Panc1 (cell line): Measurements from ENCODE around the gene PCBP2. TPM values are rescaled to one million over a fixed set of nuclear protein-coding genes. Genes with fewer than 3 reads are reported as not detected.
A peak's percentile ranks its signal among the peaks of the same experiment; 100 is the strongest.
"Not testable (repeated sequence)": the region's sequence is repeated elsewhere in the genome, so short reads cannot be mapped to it uniquely, and the experiment has no call there.

Experiments used
- ATAC-seq: fragments of 200-7000 bp; cut with Tn5 transposase; 2 replicates; pipeline ENCODE4 v1.9.1; 2020; ENCODE audit warnings: mild to moderate bottlenecking, moderate library complexity
- BruUV-seq: library from RNA; stranded (reverse); fragments of 400-500 nt; replicated peaks from 2 replicates; lab custom pipeline; 2021; lab: Mats Ljungman, UMichigan
- CTCF ChIA-PET: fragments of 300-600 bp; sonication (Branson Sonifier 250); formaldehyde crosslinking; loops from one replicate; lab custom pipeline; 2022; ENCODE audit warnings: antibody characterized with exemption; lab: Charles Lee
- POLR2A ChIA-PET: fragments of 300-600 bp; sonication (Branson Sonifier 250); formaldehyde crosslinking; loops from one replicate; lab custom pipeline; 2022; ENCODE audit warnings: antibody characterized with exemption; lab: Charles Lee
- DNase-seq: peaks from one replicate; pipeline ENCODE4 v3.0.0-alpha.2; 2010; ENCODE audit warnings: low read depth, low spot score
- H3K27ac ChIP-seq: 2 replicates; pipeline ENCODE4 v1.5.1; 2011; ENCODE audit warnings: mild to moderate bottlenecking, low read length, inconsistent platforms
- H3K27me3 ChIP-seq: fragments of 200-500 bp; sonication (Bioruptor generic); 2 replicates; pipeline ENCODE4 v1.6.0; 2014; ENCODE audit warnings: low read length, inconsistent platforms; ENCODE audit not compliant: control insufficient read depth, insufficient read depth
- H3K36me3 ChIP-seq: fragments of 200-500 bp; sonication (Bioruptor generic); 2 replicates; pipeline ENCODE4 v1.5.1; 2014; ENCODE audit warnings: inconsistent platforms, mild to moderate bottlenecking, low read length, moderate library complexity; ENCODE audit not compliant: control insufficient read depth, insufficient read depth
- H3K4me1 ChIP-seq: 2 replicates; pipeline ENCODE4 v1.5.1; 2011; ENCODE audit warnings: inconsistent platforms, mild to moderate bottlenecking, low read length, moderate library complexity; ENCODE audit not compliant: control insufficient read depth, insufficient read depth
- H3K4me3 ChIP-seq, 2 experiments: 2 replicates each; pipeline ENCODE4 v1.5.1; 2011 to 2012; ENCODE audit warnings: low read depth in 2 of 2, low read length in 2 of 2, mild to moderate bottlenecking in 2 of 2, inconsistent platforms in 1 of 2, moderate library complexity in 1 of 2
- H3K9me3 ChIP-seq: fragments of 200-500 bp; sonication (Bioruptor generic); 2 replicates; pipeline ENCODE4 v1.5.1; 2014; ENCODE audit warnings: low read depth, mild to moderate bottlenecking, inconsistent platforms, low read length, moderate library complexity; ENCODE audit not compliant: control insufficient read depth, insufficient read depth
- CTCF ChIP-seq: fragments of 450-650 bp; IDR thresholded peaks from 2 replicates; pipeline ENCODE4 v1.5.1; 2017; ENCODE audit warnings: mild to moderate bottlenecking
- POLR2AphosphoS5 ChIP-seq: IDR thresholded peaks from 2 replicates; pipeline ENCODE4 v1.6.1; 2012; ENCODE audit warnings: mild to moderate bottlenecking, low read depth, low read length, moderate library complexity
- REST ChIP-seq, 2 experiments: IDR thresholded peaks; 2 replicates each; pipeline ENCODE4 v1.6.1; 2011 to 2012; ENCODE audit warnings: low read depth in 2 of 2, control low read depth in 1 of 2, low read length in 1 of 2, mild to moderate bottlenecking in 1 of 2, moderate library complexity in 1 of 2; ENCODE audit not compliant: insufficient read depth in 1 of 2
- in situ Hi-C: cut with HindIII; loops from 2 replicates; pipeline ENCODE4 v1.10.0; 2016; ENCODE audit warnings: low sequenced_read_pairs, low pct_unique_long_range_greater_than_20kb
- intact Hi-C: fragments of 100-400 bp; cut with micrococcal nuclease; formaldehyde crosslinking; loops from one replicate; pipeline ENCODE4 v1.10.0; 2022; ENCODE audit not compliant: unreplicated experiment
- total RNA-seq: library from RNA; stranded (reverse); gene quantifications from one replicate; pipeline ENCODE4 v1.2.1, GENCODE V29; 2021; ENCODE audit not compliant: unreplicated experiment

PCBP2 gene
- total RNA-seq, 1 experiment from 2014 or later = 836 TPM

DNA sequence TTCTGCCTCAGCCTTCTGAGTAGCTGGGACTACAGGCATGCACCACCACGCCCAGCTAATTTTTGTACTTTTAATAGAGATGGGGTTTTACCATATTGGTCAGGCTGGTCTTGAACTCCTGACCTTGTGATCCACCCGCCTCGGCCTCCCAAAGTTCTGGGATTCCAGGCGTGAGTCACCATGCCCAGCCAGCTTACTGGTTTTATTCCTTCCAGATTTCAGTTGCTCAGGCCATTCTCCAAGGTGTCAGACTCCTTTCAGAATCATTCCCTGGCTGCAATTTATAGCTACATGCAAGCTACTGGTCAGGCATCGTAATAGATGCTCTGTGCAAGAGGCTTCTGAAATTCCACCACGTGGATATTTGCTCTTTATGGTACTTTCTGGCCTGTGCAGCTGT is 29.6 kb downstream of the PCBP2 start:
- DNase-seq, H3K9me3 ChIP-seq, intact Hi-C loops, in situ Hi-C loops, BruUV-seq, H3K4me3 ChIP-seq, ATAC-seq, H3K27me3 ChIP-seq, H3K27ac ChIP-seq: not testable (repeated sequence)
- 0 out of 2 replicates have a peak, but pooled peaks have one; percentile 25 for TF ChIP-seq POLR2AphosphoS5
- ChIA-PET POLR2A (interaction anchor here (2.1 kb wide), 1 partner anchor 20 kb away, joined by 6 read pairs; the partner anchor contains the start of gene TARBP2), CTCF (interaction anchor here (0.7 to 1.5 kb wide), 3 partner anchors 27 to 154 kb away, joined by 3 to 15 read pairs (median 8); no protein-coding TSS in a partner anchor)
- peaks cover 15% of the 10 kb centered on the region for H3K4me1 ChIP-seq
- H3K36me3 ChIP-seq = peaks cover 39% of the 10 kb centered on the region

GRCh38 chr12:53481939-53482586 is 30.2 kb downstream of the PCBP2 start:
- no peaks in the 10 kb centered on the region for H3K9me3 ChIP-seq
- POLR2A ChIA-PET = interaction anchor here (2.1 kb wide), 1 partner anchor 19 kb away, joined by 6 read pairs; the partner anchor contains the start of gene TARBP2
- intact Hi-C loops = no loop called here
- DNase-seq (no peak), ATAC-seq (peak; percentile 45)
- H3K36me3 ChIP-seq = peaks cover 33% of the 10 kb centered on the region
- BruUV-seq = no TSS peak
- no peak overlapping the region for H3K4me3 ChIP-seq
- CTCF ChIA-PET = interaction anchor here (0.6 to 1.5 kb wide), 4 partner anchors 18 to 154 kb away, joined by 3 to 15 read pairs (median 7); no protein-coding TSS in a partner anchor
- no peak overlapping the region for H3K27ac ChIP-seq
- in situ Hi-C loops = no loop called here
- no peaks in the 10 kb centered on the region for H3K27me3 ChIP-seq
- H3K4me1 ChIP-seq = peaks cover 15% of the 10 kb centered on the region
- TF ChIP-seq CTCF = no peak
- 0 out of 2 replicates have a peak, but pooled peaks have one; percentile 16 for TF ChIP-seq POLR2AphosphoS5

DNA sequence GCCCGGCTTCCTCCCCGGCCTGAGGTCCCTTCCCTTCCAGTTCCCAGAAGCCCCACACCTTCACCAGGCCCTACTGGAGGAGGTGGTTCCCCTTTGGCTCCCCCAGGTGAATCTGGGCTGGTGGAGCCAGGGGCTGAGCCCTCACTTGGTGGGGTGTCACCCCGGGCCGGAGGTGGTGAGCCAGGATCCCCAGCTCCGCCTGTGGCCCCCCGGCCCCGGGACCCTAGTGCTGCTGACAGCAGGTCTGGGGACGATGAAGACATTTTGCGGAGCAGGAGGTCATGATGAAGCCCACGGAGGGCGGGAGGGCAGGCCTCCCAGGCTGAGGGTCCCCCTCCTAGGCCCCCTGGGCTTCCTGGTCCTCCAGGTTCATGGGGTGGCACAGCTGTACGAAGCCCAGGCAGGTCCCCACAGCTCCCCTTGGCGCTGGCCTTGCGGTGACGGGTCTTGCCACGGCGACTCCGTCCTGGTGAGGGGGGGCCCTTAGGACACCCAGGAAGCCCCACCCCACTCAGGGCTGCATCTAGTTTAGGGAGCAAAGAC is 30.8 kb downstream of the PCBP2 start:
- DNase-seq (no peak), ATAC-seq (peak; percentile 12)
- Histone ChIP-seq H3K4me3 (no peak overlapping the region), H3K9me3 (no peaks in the 10 kb centered on the region), H3K36me3 (peaks cover 29% of the 10 kb centered on the region), H3K27ac (no peak overlapping the region; the same call in 1 of the 2 replicates), H3K4me1 (peaks cover 15% of the 10 kb centered on the region), H3K27me3 (no peaks in the 10 kb centered on the region)
- intact Hi-C loops = no loop called here
- in situ Hi-C loops = no loop called here
- ChIA-PET CTCF (interaction anchor here (1.5 kb wide), 1 partner anchor 26 kb away, joined by 8 read pairs; no protein-coding TSS in a partner anchor), POLR2A (interaction anchor here (2.1 kb wide), 1 partner anchor 18 kb away, joined by 6 read pairs; the partner anchor contains the start of gene TARBP2)
- BruUV-seq = no TSS peak
- TF ChIP-seq POLR2AphosphoS5 = peak; percentile 13
- no peak for TF ChIP-seq REST (IDR thresholded peaks at IDR 0.05; ENCODE audit: insufficient read depth in 1 of 2, low read depth in 2 of 2, low read length in 1 of 2)
